ENCODE data around the gene CLEC2L. TPM values are rescaled to one million over a fixed set of nuclear protein-coding genes. Genes with fewer than 3 reads are reported as not detected.

Gene CLEC2L
- total and polyA plus RNA-seq, 2 of the 4 experiments (the other 2 are of a cell fraction) = not detected

GRCh38 chr7:139589474-139589873 is 66.0 kb downstream of the CLEC2L start:
- peaks cover 3% of the 10 kb centered on the region; the same call in 1 of the 2 replicates for H3K4me1 ChIP-seq (ENCODE audit: control insufficient read depth, insufficient read depth, low read length)
- H2AFZ ChIP-seq (replicated peaks; ENCODE audit: low read length, poor library complexity) = no peak overlapping the region
- ATAC-seq (ENCODE audit: low read depth) (no peak), DNase-seq (peak; percentile 26)
- no peak for TF ChIP-seq ELK1 (IDR thresholded peaks at IDR 0.05; ENCODE audit: borderline replicate concordance, low read depth, low read length)
- no peak for TF ChIP-seq USF2 (IDR thresholded peaks at IDR 0.05; ENCODE audit: low read depth, low read length)
- no peak for TF ChIP-seq SMC3 (IDR thresholded peaks at IDR 0.05; ENCODE audit: low read depth, low read length)
- TF ChIP-seq CHD1 (IDR thresholded peaks at IDR 0.05; ENCODE audit: low read depth, low read length) = no peak
- no peak for TF ChIP-seq MAFK (IDR thresholded peaks at IDR 0.05; ENCODE audit: low read depth, low read length)
- TF ChIP-seq FOS (IDR thresholded peaks at IDR 0.05; ENCODE audit: low read depth, low read length) = no peak
- TF ChIP-seq CEBPB (IDR thresholded peaks at IDR 0.05; ENCODE audit: low read depth, low read length) = no peak
- TF ChIP-seq RAD21 (IDR thresholded peaks at IDR 0.05; ENCODE audit: low read length) = no peak
- no peak for TF ChIP-seq MXI1 (IDR thresholded peaks at IDR 0.05; ENCODE audit: borderline replicate concordance, low read depth, low read length)
- no peak for TF ChIP-seq BHLHE40 (IDR thresholded peaks at IDR 0.05; ENCODE audit: low read depth, low read length)
- no peak for TF ChIP-seq MAZ (IDR thresholded peaks at IDR 0.05; ENCODE audit: borderline replicate concordance, low read depth, low read length)
- TF ChIP-seq POLR2A (IDR thresholded peaks at IDR 0.05; ENCODE audit: low read depth, low read length) = no peak
- no peak for TF ChIP-seq RFX5 (IDR thresholded peaks at IDR 0.05; ENCODE audit: low read depth, low read length)
- TF ChIP-seq, protein P1, sequence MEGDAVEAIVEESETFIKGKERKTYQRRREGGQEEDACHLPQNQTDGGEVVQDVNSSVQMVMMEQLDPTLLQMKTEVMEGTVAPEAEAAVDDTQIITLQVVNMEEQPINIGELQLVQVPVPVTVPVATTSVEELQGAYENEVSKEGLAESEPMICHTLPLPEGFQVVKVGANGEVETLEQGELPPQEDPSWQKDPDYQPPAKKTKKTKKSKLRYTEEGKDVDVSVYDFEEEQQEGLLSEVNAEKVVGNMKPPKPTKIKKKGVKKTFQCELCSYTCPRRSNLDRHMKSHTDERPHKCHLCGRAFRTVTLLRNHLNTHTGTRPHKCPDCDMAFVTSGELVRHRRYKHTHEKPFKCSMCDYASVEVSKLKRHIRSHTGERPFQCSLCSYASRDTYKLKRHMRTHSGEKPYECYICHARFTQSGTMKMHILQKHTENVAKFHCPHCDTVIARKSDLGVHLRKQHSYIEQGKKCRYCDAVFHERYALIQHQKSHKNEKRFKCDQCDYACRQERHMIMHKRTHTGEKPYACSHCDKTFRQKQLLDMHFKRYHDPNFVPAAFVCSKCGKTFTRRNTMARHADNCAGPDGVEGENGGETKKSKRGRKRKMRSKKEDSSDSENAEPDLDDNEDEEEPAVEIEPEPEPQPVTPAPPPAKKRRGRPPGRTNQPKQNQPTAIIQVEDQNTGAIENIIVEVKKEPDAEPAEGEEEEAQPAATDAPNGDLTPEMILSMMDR (conservative IDR thresholded peaks at IDR 0.05; ENCODE audit: low read depth, low read length) = no peak
- TF ChIP-seq RCOR1 (IDR thresholded peaks at IDR 0.05; ENCODE audit: insufficient replicate concordance, low read length) = no peak
- TF ChIP-seq NFE2L2 (IDR thresholded peaks at IDR 0.05; ENCODE audit: low read depth, low read length) = no peak
- no peak overlapping the region for H2AK5ac ChIP-seq (ENCODE audit: low read depth, low read length)
- dilution Hi-C loops (cut with HindIII; ENCODE audit: low sequenced_read_pairs, unreplicated experiment) (no loop called here), intact Hi-C loops (cut with micrococcal nuclease) (no loop called here), in situ Hi-C loops (cut with MboI; ENCODE audit: low sequenced_read_pairs) (no loop called here)
- H4K5ac ChIP-seq (ENCODE audit: low read depth, low read length) = no peak overlapping the region
- H3K4me3 ChIP-seq (ENCODE audit: insufficient read depth, low read depth, low read length) = no peak overlapping the region
- no peak overlapping the region for H3K14ac ChIP-seq (replicated peaks; ENCODE audit: low read depth, low read length)
- no peak overlapping the region for H2BK20ac ChIP-seq (ENCODE audit: low read depth, low read length)
- no peak overlapping the region for H3K56ac ChIP-seq (ENCODE audit: extremely low read depth, insufficient read depth, low read length)
- H3K4ac ChIP-seq (ENCODE audit: low read depth, low read length) = no peak overlapping the region
- POLR2A ChIA-PET (ENCODE audit: unreplicated experiment) = no interaction called here
- H2BK5ac ChIP-seq (ENCODE audit: low read depth, low read length, poor library complexity, severe bottlenecking) = no peak overlapping the region
- no peaks in the 10 kb centered on the region for H3K9me3 ChIP-seq (ENCODE audit: control insufficient read depth, insufficient read depth, low read length)
- CTCF ChIA-PET = interaction anchor here (0.6 to 0.8 kb wide), 3 partner anchors 11 to 45 kb away, joined by 3 to 4 read pairs (median 3); no protein-coding TSS in a partner anchor
- no peaks in the 10 kb centered on the region for H3K27me3 ChIP-seq (ENCODE audit: control insufficient read depth, insufficient read depth, low read length)
- H3K18ac ChIP-seq (ENCODE audit: low read depth, low read length) = no peak overlapping the region
- H3K36me3 ChIP-seq (ENCODE audit: control insufficient read depth, insufficient read depth, low read length) = peaks cover 66% of the 10 kb centered on the region
- peaks cover 11% of the 10 kb centered on the region; the same call in 1 of the 2 replicates for H3K9me1 ChIP-seq (ENCODE audit: insufficient read depth, low read length)
- no TSS peak for BruUV-seq (replicated peaks)
- peaks cover 0 to 28% of the 10 kb centered on the region in 2 experiments; a peak in 2 of 4 replicates for H3K79me1 ChIP-seq (ENCODE audit: low read depth in 1 of 2, low read length in 2 of 2)
- no peak overlapping the region for H4K8ac ChIP-seq (ENCODE audit: low read depth in 2 of 2, low read length in 2 of 2)
- H2AK9ac ChIP-seq (replicated peaks; ENCODE audit: low read depth, low read length, poor library complexity) = no peak overlapping the region
- no peak overlapping the region for H3K27ac ChIP-seq (ENCODE audit: insufficient read depth, low read length)
- H3K4me2 ChIP-seq (ENCODE audit: low read depth, low read length) = no peak overlapping the region
- H2BK120ac ChIP-seq (ENCODE audit: low read depth, low read length) = no peak overlapping the region
- no CpG with 5 or more reads among the region's 1 CpG for WGBS, 2 experiments (ENCODE audit: extremely low coverage in 2 of 2, insufficient read length in 1 of 2)
- H3K23ac ChIP-seq (ENCODE audit: low read depth, low read length) = no peak overlapping the region
- H4K20me1 ChIP-seq (ENCODE audit: insufficient read depth, low read length) = peaks cover 16% of the 10 kb centered on the region; the same call in 1 of the 2 replicates
- no peak overlapping the region for H4K91ac ChIP-seq (ENCODE audit: insufficient read depth, low read depth, low read length)
- no peak overlapping the region for H3K9ac ChIP-seq (ENCODE audit: low read depth, low read length)
- H2BK15ac ChIP-seq (ENCODE audit: low read depth, low read length) = no peak overlapping the region

All from IMR-90 (cell line).